ENCODE measurements around the gene HOXD12.

Gene HOXD12

DNA sequence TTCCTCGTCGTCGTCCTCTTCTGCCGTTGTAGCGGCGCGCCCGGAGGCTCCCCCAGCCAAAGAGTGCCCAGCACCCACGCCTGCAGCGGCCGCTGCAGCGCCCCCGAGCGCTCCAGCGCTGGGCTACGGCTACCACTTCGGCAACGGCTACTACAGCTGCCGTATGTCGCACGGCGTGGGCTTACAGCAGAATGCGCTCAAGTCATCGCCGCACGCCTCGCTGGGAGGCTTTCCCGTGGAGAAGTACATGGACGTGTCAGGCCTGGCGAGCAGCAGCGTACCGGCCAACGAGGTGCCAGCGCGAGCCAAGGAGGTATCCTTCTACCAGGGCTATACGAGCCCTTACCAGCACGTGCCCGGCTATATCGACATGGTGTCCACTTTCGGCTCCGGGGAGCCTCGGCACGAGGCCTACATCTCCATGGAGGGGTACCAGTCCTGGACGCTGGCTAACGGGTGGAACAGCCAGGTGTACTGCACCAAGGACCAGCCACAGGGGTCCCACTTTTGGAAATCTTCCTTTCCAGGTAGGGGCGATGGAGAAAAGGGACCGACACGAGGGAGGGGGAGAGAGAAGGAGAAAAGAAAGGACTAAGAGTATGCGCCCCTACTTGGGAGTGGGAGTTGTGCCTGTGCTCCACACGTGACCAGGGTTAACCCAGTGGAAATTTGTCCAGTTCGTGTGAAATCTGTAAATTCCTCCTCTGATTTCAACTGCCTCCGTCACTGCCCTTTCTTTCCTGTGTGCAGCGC lies 6.3 kb upstream of the HOXD12 start:
- DNase-seq (ENCODE audit: low read depth), result no peak

DNA sequence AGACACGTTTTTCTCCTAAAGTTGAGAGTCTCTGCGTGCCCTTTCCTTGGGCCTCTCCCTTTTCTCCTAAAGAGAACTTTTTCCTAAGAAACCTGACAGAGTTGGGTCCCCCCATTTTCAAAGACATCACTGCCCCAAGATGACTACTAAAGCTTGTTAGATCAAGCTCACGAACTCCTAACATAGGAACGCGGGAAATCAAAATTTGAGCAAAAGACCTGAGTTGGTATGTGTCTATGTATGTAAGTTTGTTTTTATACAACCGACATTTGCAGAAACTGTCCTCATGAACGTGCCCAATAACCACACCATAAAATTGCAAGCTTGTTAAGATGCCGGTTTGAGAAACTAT lies 5.7 kb upstream of the HOXD12 start:
- no peak for DNase-seq (ENCODE audit: low read depth)

DNA sequence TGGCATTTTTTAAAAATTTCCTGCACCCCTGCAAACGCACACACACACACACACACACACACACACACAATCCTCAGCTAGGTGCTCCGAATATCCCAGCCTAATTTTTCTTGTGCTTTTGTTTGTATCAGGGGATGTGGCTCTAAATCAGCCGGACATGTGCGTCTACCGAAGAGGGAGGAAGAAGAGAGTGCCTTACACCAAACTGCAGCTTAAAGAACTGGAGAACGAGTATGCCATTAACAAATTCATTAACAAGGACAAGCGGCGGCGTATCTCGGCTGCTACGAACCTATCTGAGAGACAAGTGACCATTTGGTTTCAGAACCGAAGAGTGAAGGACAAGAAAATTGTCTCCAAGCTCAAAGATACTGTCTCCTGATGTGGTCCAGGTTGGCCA lies 5.2 kb upstream of the HOXD12 start:
- no peak for DNase-seq (ENCODE audit: low read depth)

DNA sequence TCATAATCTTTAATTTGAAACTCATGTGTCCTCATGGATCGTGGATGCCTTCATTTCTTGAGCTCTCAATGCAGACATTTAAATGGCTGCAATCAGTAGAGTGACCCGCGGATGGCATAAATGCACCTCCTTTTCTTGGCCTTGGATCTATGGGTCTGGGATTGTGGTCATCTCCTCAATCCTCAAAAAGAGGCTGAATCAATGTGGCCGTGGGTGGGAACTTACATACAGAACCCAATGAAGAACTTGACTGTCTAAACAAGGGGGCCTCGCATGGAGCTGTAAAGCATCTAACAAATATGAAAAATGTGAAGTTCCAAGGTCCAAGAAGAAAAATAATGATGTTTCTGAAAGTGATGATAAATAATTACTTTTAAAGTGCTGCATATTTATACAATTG lies 4.2 kb upstream of the HOXD12 start:
- no peak for DNase-seq (ENCODE audit: low read depth)

DNA sequence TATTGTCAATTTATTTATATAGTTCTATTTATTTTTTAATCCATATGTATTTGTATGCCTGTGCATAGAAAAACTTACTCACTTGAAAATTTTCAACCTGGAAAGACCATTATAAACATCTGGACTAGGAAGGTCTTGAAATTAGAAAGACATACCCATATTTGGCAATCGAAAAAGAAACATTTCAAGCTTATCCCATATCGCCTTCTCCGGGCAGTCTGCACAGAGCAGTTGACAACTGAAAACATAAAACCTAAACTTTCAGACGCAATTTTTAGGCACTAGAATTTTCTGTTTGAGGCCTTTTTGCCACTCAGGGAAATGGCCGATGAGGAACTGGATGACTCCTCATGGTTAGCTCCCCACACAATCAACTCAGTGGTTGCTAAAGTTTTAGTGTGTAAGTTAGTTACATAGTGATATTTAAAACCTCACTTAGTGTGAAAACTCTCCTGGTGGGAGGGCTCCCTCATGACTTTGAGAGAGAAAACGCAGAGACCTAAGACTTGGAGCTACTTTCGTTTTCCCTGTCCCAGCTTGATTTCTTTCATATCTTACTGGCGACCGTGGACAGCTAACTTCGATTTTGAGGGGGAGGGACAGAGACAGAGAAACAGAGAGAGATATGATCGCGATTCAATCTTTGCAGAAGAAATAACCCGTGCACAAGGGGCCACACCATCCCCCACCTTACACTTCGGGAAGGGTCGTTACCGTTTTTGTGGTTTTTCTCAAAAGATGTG lies 3.2 kb upstream of the HOXD12 start:
- DNase-seq (ENCODE audit: low read depth), result no peak

DNA sequence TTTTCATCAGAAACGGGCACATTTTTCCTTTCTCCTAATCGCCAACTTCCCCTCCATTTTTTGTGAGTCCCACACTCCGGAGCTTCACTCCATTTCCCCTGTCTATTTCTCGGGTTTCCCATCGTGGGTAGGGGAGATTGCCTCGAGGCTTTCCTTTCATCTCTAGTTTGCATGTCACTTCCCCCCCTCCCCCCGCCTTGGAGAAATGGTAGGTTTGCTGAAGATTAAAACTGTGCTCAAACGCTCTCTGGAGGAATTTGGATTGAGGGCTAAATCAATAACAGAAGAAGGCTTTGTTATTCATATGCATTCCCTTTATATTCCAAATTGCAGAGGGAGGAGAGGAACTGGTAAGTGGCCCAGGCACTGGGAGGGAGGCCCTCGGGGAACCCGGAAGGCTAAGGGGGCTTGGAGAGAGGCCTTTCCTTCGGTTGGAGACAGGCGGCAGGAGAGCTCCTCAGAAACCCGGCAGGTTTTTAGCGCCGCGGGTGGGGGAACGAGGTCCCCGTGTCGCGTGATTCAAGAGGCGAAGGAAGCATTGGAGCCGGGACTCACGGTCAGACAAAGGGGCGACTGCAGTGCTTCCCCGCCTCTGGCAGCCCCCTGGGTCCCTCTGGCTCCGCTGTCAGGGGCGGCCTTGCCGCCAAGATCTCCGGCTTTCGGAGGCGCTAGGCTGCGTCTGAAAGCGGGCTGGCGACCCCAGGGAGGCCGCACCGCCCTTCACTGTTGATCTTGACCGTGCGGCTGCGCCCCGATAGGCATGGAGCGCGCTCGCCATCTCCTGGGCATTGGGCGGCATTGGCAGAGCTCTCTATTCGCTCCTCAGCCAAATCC lies 2.4 kb upstream of the HOXD12 start:
- DNase-seq (ENCODE audit: low read depth), result peak; percentile 15

DNA sequence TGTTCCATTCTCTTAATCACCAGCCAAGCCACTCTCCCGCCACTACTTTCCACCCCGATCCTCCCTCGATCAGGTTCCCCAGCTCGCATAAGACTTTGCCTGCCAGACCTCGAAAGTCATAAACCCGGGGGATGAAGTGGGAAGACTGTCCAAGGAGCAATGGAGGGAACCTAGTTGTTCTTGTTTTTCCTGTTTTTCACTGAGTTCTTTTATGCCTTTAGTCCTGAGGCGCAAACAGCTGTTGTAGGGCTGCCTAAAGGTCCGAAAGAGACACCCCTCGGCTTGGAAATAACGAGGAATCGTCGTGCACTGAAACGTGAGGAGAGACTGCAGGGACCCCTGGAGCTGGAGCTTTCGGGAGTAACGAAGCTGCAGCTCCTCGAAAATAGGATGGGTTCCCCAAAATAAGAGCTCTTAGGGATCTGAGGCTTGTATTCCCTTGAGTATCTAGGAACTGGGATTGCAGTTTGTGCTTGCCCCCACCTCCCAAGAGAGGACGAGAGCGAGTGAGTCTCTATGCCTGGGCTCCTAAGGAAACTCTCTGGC lies 1.7 kb upstream of the HOXD12 start:
- DNase-seq (ENCODE audit: low read depth), result no peak

DNA sequence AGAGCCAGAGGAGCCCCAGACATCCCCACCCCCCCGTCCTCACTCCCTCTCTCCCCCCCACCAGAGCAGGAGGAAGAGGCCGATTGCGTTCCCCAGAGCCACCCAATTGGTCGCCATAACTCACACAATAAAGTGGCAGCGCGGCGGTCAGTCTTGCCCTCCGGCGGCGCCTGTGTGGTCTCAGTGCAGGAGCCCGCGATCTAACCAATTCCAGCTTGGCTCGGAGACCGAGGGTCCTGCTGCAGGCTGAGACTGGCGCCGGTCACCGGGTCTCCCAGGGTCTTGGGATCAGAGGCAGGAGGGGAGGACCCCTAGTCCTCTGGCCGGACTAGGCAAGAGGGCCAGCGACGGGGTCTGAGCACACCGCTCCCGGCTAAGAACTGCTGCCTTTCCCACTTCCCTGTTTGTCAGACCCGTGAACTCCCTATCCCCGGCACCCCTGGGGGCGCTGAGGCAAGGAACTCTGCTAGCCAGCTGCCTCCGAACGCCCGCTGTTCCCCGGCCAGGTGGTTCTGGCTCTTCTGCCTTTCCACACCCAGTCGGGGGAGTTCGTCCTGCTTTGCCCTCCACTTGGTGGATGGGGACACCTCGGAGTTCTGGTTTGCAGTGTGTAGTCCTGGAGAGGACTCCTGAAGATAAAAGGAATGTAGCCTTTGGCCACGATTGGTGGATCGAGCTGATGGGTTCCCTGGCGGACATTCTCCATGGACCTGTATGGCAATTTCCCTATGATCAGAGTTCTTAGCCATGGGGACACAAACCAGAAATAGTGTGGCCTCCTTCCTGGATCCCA lies 1.0 kb upstream of the HOXD12 start:
- no peak for DNase-seq (ENCODE audit: low read depth)

DNA sequence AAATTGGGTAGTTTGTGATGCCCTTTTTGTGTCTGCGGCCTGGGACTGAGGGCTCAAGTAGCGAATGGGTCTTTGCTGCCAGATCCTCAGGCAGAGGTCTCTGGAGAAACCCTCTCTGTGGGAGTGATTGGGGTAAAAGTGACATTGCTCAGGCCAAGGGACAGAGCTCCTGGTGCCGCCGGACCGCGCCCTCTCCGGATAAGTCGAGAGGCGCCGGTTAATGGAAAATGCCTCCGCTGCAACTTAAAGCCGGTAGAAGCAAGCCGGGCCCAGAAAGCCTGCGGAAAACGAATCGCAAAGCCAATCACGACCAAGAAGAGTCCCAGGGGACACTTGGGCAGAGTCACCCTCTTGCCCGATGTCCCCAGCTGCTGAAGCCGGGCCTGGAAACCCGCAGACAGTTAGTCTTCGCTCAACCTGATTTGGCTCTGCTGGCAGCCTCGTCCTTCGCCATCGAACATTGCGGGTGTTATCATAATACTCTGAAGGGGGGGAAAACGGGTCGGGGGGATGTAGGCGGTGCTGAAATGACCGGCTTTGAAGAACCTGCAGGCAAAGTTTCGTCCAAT lies 352 bp upstream of the HOXD12 start:
- DNase-seq (ENCODE audit: low read depth), result no peak

DNA sequence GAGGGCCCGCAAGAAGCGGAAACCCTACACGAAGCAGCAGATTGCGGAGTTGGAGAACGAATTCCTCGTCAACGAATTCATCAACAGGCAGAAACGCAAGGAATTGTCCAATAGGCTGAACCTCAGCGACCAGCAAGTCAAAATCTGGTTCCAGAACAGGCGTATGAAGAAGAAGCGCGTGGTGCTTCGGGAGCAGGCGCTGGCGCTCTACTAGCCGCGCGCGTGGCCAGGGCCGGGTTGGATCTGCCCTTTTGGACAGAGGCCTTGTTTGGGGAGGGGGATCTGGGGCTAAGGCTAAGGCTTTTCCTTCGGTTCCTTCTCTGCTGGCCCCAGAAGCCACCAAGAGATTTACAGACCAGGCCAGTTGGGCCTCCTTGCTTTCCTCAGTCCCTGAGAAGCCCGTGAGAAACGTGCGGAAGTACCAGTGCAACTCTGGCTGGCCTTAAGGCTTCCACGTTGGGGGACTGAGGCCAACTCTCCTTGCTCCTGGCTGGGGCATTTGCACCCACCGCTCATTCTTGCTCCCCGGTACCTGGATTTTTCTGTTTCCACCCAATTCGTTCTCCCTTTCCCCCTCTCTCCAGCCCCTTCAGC lies 1.0 kb downstream of the HOXD12 start:
- no peak for DNase-seq (ENCODE audit: low read depth)

DNA sequence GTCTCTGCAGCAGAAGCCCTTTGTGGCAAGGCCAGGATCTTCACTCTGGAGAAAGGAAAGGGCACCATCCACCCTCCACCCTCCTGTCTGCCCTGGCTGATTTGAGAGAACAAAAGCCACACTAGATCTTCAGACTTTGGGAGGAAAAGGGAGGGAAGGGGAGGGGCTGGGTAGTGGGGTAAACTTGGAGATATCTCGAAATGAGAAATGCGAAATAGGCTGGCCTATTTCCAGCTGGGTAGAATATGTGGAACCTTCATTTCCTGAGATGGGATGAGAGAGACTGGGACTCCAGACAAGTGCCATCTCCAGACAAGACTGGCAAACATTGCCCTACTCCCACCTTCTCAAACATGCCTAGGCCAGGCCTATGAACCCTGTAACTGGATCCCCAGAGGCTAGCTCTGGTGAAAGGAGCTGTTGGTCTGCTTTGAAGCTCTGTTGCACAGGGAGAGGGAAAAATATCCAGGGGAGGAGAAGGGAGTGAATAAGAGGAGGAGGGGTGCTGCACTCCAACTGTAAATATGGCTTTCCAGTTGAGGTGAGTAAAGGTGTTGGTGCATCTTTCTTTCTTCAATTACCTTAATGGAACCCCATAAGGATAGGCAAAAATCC lies 1.7 kb downstream of the HOXD12 start:
- no peak for DNase-seq (ENCODE audit: low read depth)

DNA sequence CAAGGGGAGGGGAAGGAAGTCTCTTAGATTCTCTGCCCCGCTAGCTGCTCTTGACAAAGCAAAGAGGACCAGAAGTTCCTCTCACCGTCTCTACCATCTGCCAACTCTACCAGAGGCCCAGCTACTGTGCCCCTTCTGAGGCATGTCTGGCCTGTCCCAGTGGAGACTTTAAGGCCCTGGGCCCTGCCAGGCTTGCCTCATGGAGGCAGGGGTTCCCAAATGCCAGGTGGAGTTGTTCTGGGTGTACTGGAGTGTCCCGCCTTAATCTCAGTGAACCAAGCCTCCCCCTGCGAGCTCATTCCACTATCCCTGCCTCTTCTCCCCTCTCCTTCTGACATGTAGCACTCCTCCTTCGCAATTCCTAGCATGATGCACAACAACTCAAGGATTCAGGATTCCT lies 2.2 kb downstream of the HOXD12 start:
- no peak for DNase-seq (ENCODE audit: low read depth)

DNA sequence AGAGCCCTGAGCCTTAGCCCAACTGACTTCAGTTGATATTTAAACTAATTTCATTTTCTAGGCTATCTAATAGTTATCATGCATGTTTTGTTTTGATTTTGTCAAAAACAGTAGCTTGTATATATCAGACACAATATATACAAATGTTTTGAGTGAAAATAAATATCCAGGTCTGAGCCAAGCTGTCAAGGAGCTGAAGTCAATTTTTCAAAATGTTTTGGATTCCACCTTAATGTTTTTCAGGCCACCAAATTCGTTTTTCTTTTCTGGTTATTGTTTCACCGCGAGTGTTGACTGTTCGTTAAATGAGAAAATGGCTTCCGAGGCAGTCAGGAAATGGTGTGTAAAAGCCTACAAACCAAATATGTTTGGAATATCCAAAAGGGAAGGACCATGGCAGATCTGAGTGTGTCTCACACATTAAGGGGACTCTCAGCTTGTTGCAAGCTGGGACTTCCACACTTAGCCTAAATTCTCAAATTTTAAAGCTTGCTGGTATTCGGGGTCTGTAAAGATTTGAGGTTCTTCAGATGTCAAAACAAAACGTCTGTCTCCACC lies 2.8 kb downstream of the HOXD12 start:
- no peak for DNase-seq (ENCODE audit: low read depth)

DNA sequence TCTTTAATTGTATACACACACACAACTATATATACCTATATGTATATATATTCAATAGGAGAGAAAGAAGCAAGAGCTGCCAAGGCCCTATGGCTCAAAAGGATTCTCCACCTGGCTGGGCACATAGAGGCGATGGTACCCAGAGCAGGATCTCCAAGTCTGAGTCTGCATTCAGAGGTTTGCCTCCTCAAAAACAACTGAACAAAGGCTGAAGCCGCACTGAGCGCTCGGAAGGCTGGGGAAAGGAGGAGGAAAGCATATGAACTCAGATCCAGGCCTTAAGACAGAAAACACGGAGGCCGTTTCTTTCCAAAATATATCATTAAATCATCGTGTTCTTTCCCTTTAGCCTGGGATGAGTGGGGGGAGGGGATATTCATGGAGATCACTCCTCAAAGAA lies 3.6 kb downstream of the HOXD12 start:
- no peak for DNase-seq (ENCODE audit: low read depth)

DNA sequence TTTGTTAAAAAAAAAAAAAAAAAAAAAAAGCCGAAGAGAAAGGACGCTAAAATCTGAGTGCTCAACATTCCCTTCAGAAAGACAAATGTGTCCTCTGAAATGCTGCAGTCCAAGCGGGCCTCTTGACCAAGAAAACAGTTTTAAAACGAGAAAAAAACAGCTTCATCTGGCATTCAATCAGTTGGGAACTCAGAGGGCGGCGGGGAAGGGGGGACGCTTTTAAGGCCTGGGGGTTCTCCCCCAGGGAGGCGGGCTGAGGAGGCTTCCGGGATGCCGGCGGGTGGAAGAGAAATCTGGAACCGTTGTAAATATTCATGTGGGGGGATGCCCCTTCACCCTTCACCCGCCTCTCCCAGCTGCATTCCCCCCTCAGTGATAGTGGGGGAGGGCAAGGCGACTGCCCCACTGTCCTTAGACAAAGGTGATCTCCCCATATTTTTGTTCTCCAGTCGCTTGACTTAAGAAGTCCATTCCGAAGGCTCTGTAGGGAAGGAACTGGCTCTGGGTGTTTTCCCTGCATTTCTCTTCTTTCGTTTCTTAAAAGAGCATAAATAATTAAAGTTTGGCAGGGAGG lies 4.2 kb downstream of the HOXD12 start:
- DNase-seq (ENCODE audit: low read depth), result no peak

DNA sequence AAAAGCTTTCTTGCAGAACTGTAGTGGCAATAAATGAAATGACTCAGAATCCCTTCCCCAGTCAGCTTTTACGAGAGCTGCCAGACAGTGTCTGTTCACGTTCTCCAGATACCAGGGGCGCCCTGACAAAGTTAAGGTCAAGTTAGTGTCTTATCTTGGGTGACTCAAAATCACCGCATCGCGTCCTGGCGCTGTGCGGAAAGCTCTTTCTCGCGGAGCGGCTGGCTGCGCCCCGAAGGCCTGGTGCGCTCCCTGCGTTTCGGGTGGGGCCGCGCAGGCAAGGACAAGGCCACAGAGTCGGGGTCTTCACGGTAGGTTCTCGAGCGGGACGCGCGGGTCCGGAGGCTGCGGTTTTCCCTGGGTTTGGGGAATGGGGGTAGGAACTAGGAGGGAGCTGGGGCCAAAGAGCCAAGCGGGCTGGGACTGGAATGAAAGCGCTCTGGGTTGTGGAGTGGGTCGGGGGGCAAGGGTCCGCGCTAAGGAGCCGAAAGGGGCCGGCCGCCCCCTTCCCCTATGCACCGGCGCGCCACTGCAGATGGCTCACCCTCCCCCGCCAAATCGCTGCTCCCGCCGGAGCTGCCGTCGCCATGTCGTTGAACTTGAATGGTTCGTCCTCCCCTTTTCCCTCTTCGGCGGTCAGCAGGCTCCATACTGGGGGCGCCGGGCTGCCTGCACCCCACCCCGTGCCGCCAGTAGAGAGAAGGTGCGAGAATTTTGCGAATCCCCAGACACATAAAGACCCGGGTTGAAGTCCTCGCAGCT lies 4.9 kb downstream of the HOXD12 start:
- no peak for DNase-seq (ENCODE audit: low read depth)

DNA sequence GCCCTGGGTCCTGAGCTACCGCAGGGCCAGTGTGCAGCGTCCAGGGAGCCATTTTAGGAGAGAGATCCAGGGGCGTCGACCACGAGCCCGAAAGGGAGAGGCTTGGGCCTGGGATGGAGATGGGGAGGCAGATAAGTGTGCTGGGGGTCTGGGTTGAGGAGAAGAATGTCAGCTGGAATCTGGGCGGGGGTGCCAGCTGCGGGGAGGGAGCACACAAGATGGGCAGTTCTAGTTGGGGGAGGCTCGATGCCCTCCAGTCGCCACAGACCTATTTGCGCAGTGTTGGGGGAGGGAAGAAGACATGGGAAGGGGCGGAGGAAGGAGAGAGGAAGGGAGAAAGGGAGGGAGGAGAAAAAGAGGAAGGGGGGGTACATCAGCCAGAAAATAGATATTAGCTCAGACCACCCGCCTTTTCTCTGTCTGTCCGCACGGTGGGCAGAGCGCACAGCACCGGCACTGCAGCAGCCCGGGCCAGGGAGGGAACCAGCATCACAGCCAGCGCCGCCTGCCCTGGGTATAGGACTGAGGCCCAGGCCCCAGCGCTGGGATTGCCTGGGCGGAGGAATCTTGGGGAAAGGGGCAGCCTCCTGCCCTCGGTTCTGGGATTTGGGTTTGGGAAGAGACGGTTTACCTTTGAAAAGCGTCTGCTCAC lies 5.6 kb downstream of the HOXD12 start:
- DNase-seq (ENCODE audit: low read depth), result no peak

DNA sequence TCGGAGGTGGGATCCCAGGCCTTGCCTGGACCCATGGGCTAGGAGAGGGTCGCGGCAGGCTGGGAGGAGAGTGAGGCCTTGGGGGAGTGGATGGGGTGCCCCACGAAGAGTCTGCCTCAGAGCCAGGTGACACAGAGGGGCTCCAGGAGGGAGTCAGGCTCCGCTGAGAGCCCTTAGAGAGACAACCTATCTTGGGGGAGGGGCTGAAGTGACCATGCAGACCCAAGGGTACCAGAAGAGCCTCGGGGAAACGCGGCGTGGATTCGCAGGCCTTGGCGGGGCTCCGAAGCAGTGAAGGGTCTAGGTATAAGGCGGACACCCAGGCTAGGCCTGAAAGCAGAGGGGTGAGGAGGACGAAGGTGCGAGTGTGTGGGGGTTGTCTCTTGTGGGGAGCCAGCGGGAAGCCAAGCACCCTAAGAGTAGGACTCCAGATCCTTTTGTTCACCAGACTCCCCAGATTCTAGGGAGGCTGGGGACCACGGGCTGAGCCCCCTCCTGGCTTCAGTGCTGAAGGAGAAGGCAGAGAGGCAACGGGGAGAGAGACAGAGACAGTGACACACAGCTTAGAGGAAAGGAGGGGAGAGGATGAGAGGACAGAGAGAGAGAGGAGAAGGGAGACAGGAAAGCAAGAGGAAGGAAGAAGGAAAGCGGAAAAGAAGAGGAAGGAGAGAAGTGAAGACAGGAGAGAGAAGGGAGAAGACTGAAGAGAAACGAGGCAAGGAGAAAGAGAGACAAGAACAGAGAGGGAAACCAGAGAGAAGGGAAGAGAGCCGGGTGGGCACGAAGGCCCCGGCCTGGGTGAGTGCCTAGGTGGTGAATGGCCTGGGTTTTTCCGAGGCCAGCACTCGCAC lies 6.4 kb downstream of the HOXD12 start:
- DNase-seq (ENCODE audit: low read depth), result no peak
